ENCODE data around the gene MKLN1.
A peak's percentile ranks its signal among the peaks of the same experiment; 100 is the strongest.
"Not testable (repeated sequence)": the region's sequence is repeated elsewhere in the genome, so short reads cannot be mapped to it uniquely, and the experiment has no call there.

MKLN1 gene

GRCh38 chr7:131320603-131321002 is 7.1 kb upstream of the MKLN1 start:
- DNase-seq = no peak

GRCh38 chr7:131321656-131322055 is 6.0 kb upstream of the MKLN1 start:
- DNase-seq = no peak

GRCh38 chr7:131322061-131322460 is 5.6 kb upstream of the MKLN1 start:
- DNase-seq = no peak

GRCh38 chr7:131322861-131323260 is 4.8 kb upstream of the MKLN1 start:
- no peak for DNase-seq

GRCh38 chr7:131325179-131325840 is 2.4 kb upstream of the MKLN1 start:
- peak; percentile 59 for DNase-seq

- no peak for DNase-seq
These were observed 1.1 kb upstream of the MKLN1 start for GRCh38 chr7:131326576-131326975.

- peak; percentile 39 for DNase-seq
These were observed 539 bp upstream of the MKLN1 start for GRCh38 chr7:131327049-131327625.

GRCh38 chr7:131328377-131329175 is 900 bp downstream of the MKLN1 start:
- DNase-seq = no peak

- no peak for DNase-seq
These were observed 1.5 kb downstream of the MKLN1 start for GRCh38 chr7:131329176-131329570.

- DNase-seq = no peak
These were observed 2.6 kb downstream of the MKLN1 start for GRCh38 chr7:131330299-131330698.

GRCh38 chr7:131331806-131332205 is 4.1 kb downstream of the MKLN1 start:
- DNase-seq = no peak

- DNase-seq = not testable (repeated sequence)
These were observed 5.1 kb downstream of the MKLN1 start for GRCh38 chr7:131332729-131333128.

- DNase-seq = no peak
These were observed 8.1 kb downstream of the MKLN1 start for GRCh38 chr7:131335639-131336381.

- DNase-seq = no peak
These were observed 9.3 kb downstream of the MKLN1 start for GRCh38 chr7:131336956-131337355.

- no peak for DNase-seq
These were observed 10.5 kb downstream of the MKLN1 start for GRCh38 chr7:131338173-131338572.

- DNase-seq = no peak
These were observed 11.2 kb downstream of the MKLN1 start for GRCh38 chr7:131338691-131339390.

- no peak for DNase-seq
These were observed 14.0 kb downstream of the MKLN1 start for GRCh38 chr7:131341690-131342089.

GRCh38 chr7:131342864-131343442 is 15.3 kb downstream of the MKLN1 start:
- no peak for DNase-seq

- no peak for DNase-seq
These were observed 19.4 kb downstream of the MKLN1 start for GRCh38 chr7:131346885-131347592.

GRCh38 chr7:131352032-131352431 is 24.4 kb downstream of the MKLN1 start:
- DNase-seq = no peak

GRCh38 chr7:131354390-131354789 is 26.7 kb downstream of the MKLN1 start:
- DNase-seq = no peak

Measured in activated CD4-positive, alpha-beta T cell treated with anti-CD3 and anti-CD28 coated beads, Interleukin-10, Interleukin-2, amounts not matched to agents 100 ng/mL and 50 ng/mL, durations not matched to agents 16 hours and 8 hours (primary cell).